HL-60 (cell line): ENCODE measurements around the gene MUTYH.

Experiments used
- GABPA ChIP-seq: IDR thresholded peaks from 2 replicates; pipeline ENCODE4 v1.6.1; 2012; ENCODE audit warnings: low read depth
- POLR2AphosphoS5 ChIP-seq: IDR thresholded peaks from 2 replicates; pipeline ENCODE4 v1.6.1; 2012; ENCODE audit warnings: low read depth
- TF ChIP-seq, protein P1 (sequence below): IDR thresholded peaks from one replicate; pipeline ENCODE4 v1.5.1; 2011; ENCODE audit warnings: low read length, control low read depth, inconsistent platforms; ENCODE audit not compliant: insufficient read depth

DNA sequence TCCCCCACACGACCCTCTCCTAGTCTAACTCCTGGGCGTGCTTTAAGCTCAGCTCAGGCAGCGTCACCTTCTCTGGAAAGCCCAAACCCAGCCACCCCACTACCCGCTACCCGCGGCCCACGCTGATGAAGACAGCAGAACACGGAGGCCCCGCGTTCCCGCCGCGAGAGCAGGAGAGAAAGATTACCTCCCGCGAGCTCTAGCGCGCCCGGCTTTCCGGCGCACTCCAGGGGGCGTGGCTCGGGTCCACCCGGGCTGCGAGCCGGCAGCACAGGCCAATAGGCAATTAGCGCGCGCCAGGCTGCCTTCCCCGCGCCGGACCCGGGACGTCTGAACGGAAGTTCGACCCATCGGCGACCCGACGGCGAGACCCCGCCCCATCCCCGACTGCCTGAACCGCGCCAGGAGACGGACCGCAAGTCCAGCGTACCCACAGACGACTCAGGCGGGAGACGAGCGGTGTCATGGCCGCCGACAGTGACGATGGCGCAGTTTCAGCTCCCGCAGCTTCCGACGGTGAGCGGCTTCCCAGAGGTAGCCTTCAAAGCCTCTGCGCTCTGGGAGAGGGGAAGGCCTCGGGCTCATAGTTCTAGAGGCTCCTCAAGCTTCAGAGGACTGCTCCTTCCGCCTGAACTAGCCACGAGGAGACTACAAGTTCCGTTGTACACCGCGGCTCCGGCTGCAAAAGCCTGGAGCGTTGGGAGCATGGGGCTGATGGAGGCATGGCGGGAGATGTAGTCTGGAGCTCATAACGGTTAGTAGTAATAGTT lies at the start of gene MUTYH, which contains the start of gene TOE1:
- TF ChIP-seq POLR2AphosphoS5 (peak; percentile 96), GABPA (peak; percentile 68)
- TF ChIP-seq, protein P1, sequence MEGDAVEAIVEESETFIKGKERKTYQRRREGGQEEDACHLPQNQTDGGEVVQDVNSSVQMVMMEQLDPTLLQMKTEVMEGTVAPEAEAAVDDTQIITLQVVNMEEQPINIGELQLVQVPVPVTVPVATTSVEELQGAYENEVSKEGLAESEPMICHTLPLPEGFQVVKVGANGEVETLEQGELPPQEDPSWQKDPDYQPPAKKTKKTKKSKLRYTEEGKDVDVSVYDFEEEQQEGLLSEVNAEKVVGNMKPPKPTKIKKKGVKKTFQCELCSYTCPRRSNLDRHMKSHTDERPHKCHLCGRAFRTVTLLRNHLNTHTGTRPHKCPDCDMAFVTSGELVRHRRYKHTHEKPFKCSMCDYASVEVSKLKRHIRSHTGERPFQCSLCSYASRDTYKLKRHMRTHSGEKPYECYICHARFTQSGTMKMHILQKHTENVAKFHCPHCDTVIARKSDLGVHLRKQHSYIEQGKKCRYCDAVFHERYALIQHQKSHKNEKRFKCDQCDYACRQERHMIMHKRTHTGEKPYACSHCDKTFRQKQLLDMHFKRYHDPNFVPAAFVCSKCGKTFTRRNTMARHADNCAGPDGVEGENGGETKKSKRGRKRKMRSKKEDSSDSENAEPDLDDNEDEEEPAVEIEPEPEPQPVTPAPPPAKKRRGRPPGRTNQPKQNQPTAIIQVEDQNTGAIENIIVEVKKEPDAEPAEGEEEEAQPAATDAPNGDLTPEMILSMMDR: no peak
